Measurements from ENCODE around the gene CTSH.
A peak's percentile ranks its signal among the peaks of the same experiment; 100 is the strongest.

Gene CTSH

GRCh38 chr15:78927077-78927790 lies 17.6 kb downstream of the CTSH start:
- peaks cover 62 to 76% of the 10 kb centered on the region in 2 donors for H3K36me3 Mint-ChIP-seq
- DNase-seq (no peak), ATAC-seq (replicated peaks) (peak; percentile 18 to 28)
- H3K27ac Mint-ChIP-seq = peak overlapping the region; percentile 42
- H3K9me3 Mint-ChIP-seq = no peaks in the 10 kb centered on the region
- no peak overlapping the region for H3K4me3 Mint-ChIP-seq
- H3K4me1 Mint-ChIP-seq = peaks cover 35 to 49% of the 10 kb centered on the region in 2 donors
- no peaks in the 10 kb centered on the region for H3K27me3 Mint-ChIP-seq

- no peak overlapping the region for H3K4me3 Mint-ChIP-seq
- H3K36me3 Mint-ChIP-seq = peaks cover 65 to 84% of the 10 kb centered on the region in 2 donors
- no peaks in the 10 kb centered on the region for H3K27me3 Mint-ChIP-seq
- H3K4me1 Mint-ChIP-seq = peaks cover 40 to 58% of the 10 kb centered on the region in 2 donors
- ATAC-seq (replicated peaks) = peak in 1 of 2 donors; percentile 3
- no peaks in the 10 kb centered on the region for H3K9me3 Mint-ChIP-seq
- H3K27ac Mint-ChIP-seq = no peak overlapping the region
- no peak for DNase-seq
Observed at GRCh38 chr15:78925956-78926743, 18.7 kb downstream of the CTSH start.

GRCh38 chr15:78925076-78925624 lies 19.7 kb downstream of the CTSH start:
- no peaks in the 10 kb centered on the region for H3K27me3 Mint-ChIP-seq
- H3K4me3 Mint-ChIP-seq = no peak overlapping the region
- peak overlapping the region; percentile 88 for H3K27ac Mint-ChIP-seq
- no peak for DNase-seq
- peaks cover 39 to 61% of the 10 kb centered on the region in 2 donors for H3K4me1 Mint-ChIP-seq
- no peak for ATAC-seq (replicated peaks)
- no peaks in the 10 kb centered on the region for H3K9me3 Mint-ChIP-seq
- peaks cover 60 to 79% of the 10 kb centered on the region in 2 donors for H3K36me3 Mint-ChIP-seq

GRCh38 chr15:78923480-78924360 lies 21.1 kb downstream of the CTSH start:
- Mint-ChIP-seq H3K4me1 (peaks cover 34 to 60% of the 10 kb centered on the region in 2 donors), H3K36me3 (peaks cover 48 to 75% of the 10 kb centered on the region in 2 donors), H3K9me3 (no peaks in the 10 kb centered on the region), H3K27me3 (no peaks in the 10 kb centered on the region), H3K27ac (peak overlapping the region; percentile 70), H3K4me3 (no peak overlapping the region)
- ATAC-seq (replicated peaks) (no peak), DNase-seq (no peak)

GRCh38 chr15:78923015-78923414 lies 21.8 kb downstream of the CTSH start:
- H3K36me3 Mint-ChIP-seq = peaks cover 45 to 69% of the 10 kb centered on the region in 2 donors
- H3K9me3 Mint-ChIP-seq = no peaks in the 10 kb centered on the region
- H3K4me1 Mint-ChIP-seq = peaks cover 32 to 53% of the 10 kb centered on the region in 2 donors
- DNase-seq (no peak), ATAC-seq (replicated peaks) (peak in 1 of 2 donors; percentile 40)
- peak overlapping the region; percentile 73 for H3K27ac Mint-ChIP-seq
- H3K27me3 Mint-ChIP-seq = no peaks in the 10 kb centered on the region
- no peak overlapping the region for H3K4me3 Mint-ChIP-seq

GRCh38 chr15:78922527-78922926 lies 22.3 kb downstream of the CTSH start:
- Mint-ChIP-seq H3K4me3 (no peak overlapping the region), H3K27ac (peak overlapping the region; percentile 73), H3K27me3 (no peaks in the 10 kb centered on the region), H3K9me3 (no peaks in the 10 kb centered on the region), H3K36me3 (peaks cover 40 to 69% of the 10 kb centered on the region in 2 donors), H3K4me1 (peaks cover 29 to 52% of the 10 kb centered on the region in 2 donors)
- ATAC-seq (replicated peaks) = no peak
- no peak for DNase-seq

GRCh38 chr15:78921940-78922339 lies 22.9 kb downstream of the CTSH start:
- Mint-ChIP-seq H3K27me3 (no peaks in the 10 kb centered on the region), H3K27ac (peak overlapping the region; percentile 68), H3K4me3 (no peak overlapping the region), H3K4me1 (peaks cover 27 to 49% of the 10 kb centered on the region in 2 donors), H3K9me3 (no peaks in the 10 kb centered on the region), H3K36me3 (peaks cover 34 to 65% of the 10 kb centered on the region in 2 donors)
- ATAC-seq (replicated peaks) (peak in 1 of 2 donors; percentile 4), DNase-seq (no peak)

GRCh38 chr15:78921517-78921916 lies 23.3 kb downstream of the CTSH start:
- no peak overlapping the region for H3K4me3 Mint-ChIP-seq
- no peaks in the 10 kb centered on the region for H3K27me3 Mint-ChIP-seq
- ATAC-seq (replicated peaks) (peak in 1 of 2 donors; percentile 30), DNase-seq (no peak)
- peaks cover 26 to 50% of the 10 kb centered on the region in 2 donors for H3K4me1 Mint-ChIP-seq
- H3K36me3 Mint-ChIP-seq = peaks cover 35 to 66% of the 10 kb centered on the region in 2 donors
- no peaks in the 10 kb centered on the region for H3K9me3 Mint-ChIP-seq
- H3K27ac Mint-ChIP-seq = peak overlapping the region; percentile 90

- no peak for ATAC-seq (replicated peaks)
- H3K27ac Mint-ChIP-seq = no peak overlapping the region
- H3K4me1 Mint-ChIP-seq = peaks cover 17 to 47% of the 10 kb centered on the region in 2 donors
- H3K27me3 Mint-ChIP-seq = no peaks in the 10 kb centered on the region
- H3K36me3 Mint-ChIP-seq = peaks cover 41 to 51% of the 10 kb centered on the region in 2 donors
- H3K4me3 Mint-ChIP-seq = no peak overlapping the region
- no peaks in the 10 kb centered on the region for H3K9me3 Mint-ChIP-seq
- no peak for DNase-seq
Observed at GRCh38 chr15:78917888-78918287, 27.0 kb downstream of the CTSH start.

GRCh38 chr15:78916088-78916487 lies 28.8 kb downstream of the CTSH start:
- Mint-ChIP-seq H3K9me3 (no peaks in the 10 kb centered on the region), H3K27ac (no peak overlapping the region), H3K36me3 (peaks cover 40 to 45% of the 10 kb centered on the region in 2 donors)

GRCh38 chr15:78915341-78916087 lies 29.3 kb downstream of the CTSH start:
- ATAC-seq (replicated peaks) (peak; percentile 63 to 67), DNase-seq (no peak)
- Mint-ChIP-seq H3K27ac (peak overlapping the region; percentile 59), H3K9me3 (no peaks in the 10 kb centered on the region), H3K36me3 (peaks cover 40 to 44% of the 10 kb centered on the region in 2 donors), H3K27me3 (no peaks in the 10 kb centered on the region), H3K4me1 (peaks cover 17 to 52% of the 10 kb centered on the region in 2 donors), H3K4me3 (no peak overlapping the region)

More at GRCh38 chr15:78916088-78916487, 28.8 kb downstream of the CTSH start:
- no peak overlapping the region for H3K4me3 Mint-ChIP-seq
- H3K4me1 Mint-ChIP-seq = peaks cover 18 to 48% of the 10 kb centered on the region in 2 donors
- no peak for ATAC-seq (replicated peaks)
- DNase-seq = no peak
- no peaks in the 10 kb centered on the region for H3K27me3 Mint-ChIP-seq

- no peaks in the 10 kb centered on the region for H3K9me3 Mint-ChIP-seq
- no peaks in the 10 kb centered on the region for H3K27me3 Mint-ChIP-seq
- H3K36me3 Mint-ChIP-seq = peaks cover 46 to 49% of the 10 kb centered on the region in 2 donors
- DNase-seq (no peak), ATAC-seq (replicated peaks) (no peak)
- no peak overlapping the region for H3K4me3 Mint-ChIP-seq
- H3K27ac Mint-ChIP-seq = no peak overlapping the region
- peaks cover 26 to 65% of the 10 kb centered on the region in 2 donors for H3K4me1 Mint-ChIP-seq
Observed at GRCh38 chr15:78914027-78914764, 30.6 kb downstream of the CTSH start.

Data from stimulated activated naive B cell treated with anti-CD40 and anti-IgM and Interleukin-4, amounts not matched to agents 10 μg/mL and 1 μg/mL and 100 μg/mL, for 72 hours (primary cell).